Naive B cell (primary cell): ENCODE data around the gene RASL12. TPM values are rescaled to one million over a fixed set of nuclear protein-coding genes. Genes with fewer than 3 reads are reported as not detected.

Experiments
- ATAC-seq, 2 donors: fragments of 150-1000 bp; cut with Tn5 transposase; 2 replicates each; pipeline ENCODE4 v1.10.0; 2021; ENCODE audit warnings: low read depth in 2 of 2, mild to moderate bottlenecking in 2 of 2, moderate library complexity in 2 of 2
- DNase-seq: peaks from one replicate; pipeline ENCODE4 v3.0.0; 2022
- H3K27ac Mint-ChIP-seq, 6 donors: one replicate each; pipeline ENCODE4 v1.8.0; 2020 to 2022; ENCODE audit warnings: mild to moderate bottlenecking in 6 of 6, mixed read lengths in 6 of 6, moderate library complexity in 5 of 6, inconsistent platforms in 2 of 6
- H3K27me3 Mint-ChIP-seq, 3 donors: one replicate each; pipeline ENCODE4 v1.8.0; 2021 to 2022; ENCODE audit warnings: mixed read lengths in 3 of 3, mild to moderate bottlenecking in 1 of 3
- H3K36me3 Mint-ChIP-seq, 2 donors: one replicate each; pipeline ENCODE4 v1.8.0; 2020 to 2022; ENCODE audit warnings: mixed read lengths in 2 of 2, inconsistent platforms in 1 of 2, mild to moderate bottlenecking in 1 of 2
- H3K4me1 Mint-ChIP-seq, 3 donors: one replicate each; pipeline ENCODE4 v1.8.0; 2020 to 2022; ENCODE audit warnings: mixed read lengths in 3 of 3, inconsistent platforms in 1 of 3, mild to moderate bottlenecking in 1 of 3, moderate library complexity in 1 of 3
- H3K4me3 Mint-ChIP-seq, 8 donors: one replicate each; pipeline ENCODE4 v1.8.0; 2020 to 2022; ENCODE audit warnings: mild to moderate bottlenecking in 8 of 8, mixed read lengths in 8 of 8, moderate library complexity in 8 of 8, inconsistent platforms in 2 of 8
- H3K9me3 Mint-ChIP-seq, 7 donors: one replicate each; pipeline ENCODE4 v1.8.0; 2020 to 2022; ENCODE audit warnings: mixed read lengths in 7 of 7, mild to moderate bottlenecking in 5 of 7, inconsistent platforms in 2 of 7, moderate library complexity in 1 of 7
- polyA plus RNA-seq, 6 donors: library from polyadenylated mRNA; unstranded; fragments of 300-500 nt; fragmentation: Illumina TruSeq; gene quantifications; one replicate each; pipeline ENCODE4 v1.2.3, GENCODE V29; 2021; ENCODE audit warnings: low read depth in 6 of 6

The RASL12 gene
- polyA plus RNA-seq, 6 donors from 2014 or later = not detected

GRCh38 chr15:65004993-65005392 is 62.8 kb downstream of the RASL12 start:
- H3K4me3 Mint-ChIP-seq = no peak overlapping the region
- no peaks in the 10 kb centered on the region for H3K27me3 Mint-ChIP-seq
- H3K4me1 Mint-ChIP-seq = peaks cover 2 to 7% (median 5%) of the 10 kb centered on the region in 3 donors
- no peaks in the 10 kb centered on the region for H3K36me3 Mint-ChIP-seq
- no peak for DNase-seq
- no peak overlapping the region for H3K27ac Mint-ChIP-seq
- no peaks in the 10 kb centered on the region for H3K9me3 Mint-ChIP-seq
- no peak for ATAC-seq

Other genes starting within 250 kb of the RASL12 start
- gene PIF1, start 242.3 kb downstream of the RASL12 start, polyA plus RNA-seq = under 1 TPM in 3 of 6 donors, not detected in 3; 0.24 to 0.62 (median 0.45) TPM
- gene PLEKHO2, start 226.1 kb downstream of the RASL12 start, polyA plus RNA-seq = 10 to 100 TPM in 5 of 6 donors, 1 to 10 TPM in 1; 9.7 to 20.7 (median 14.4) TPM
- 1 to 10 TPM in 3 of 6 donors, under 1 TPM in 2, not detected in 1; 0.14 to 3.3 (median 1.3) TPM for gene ANKDD1A, start 156.1 kb downstream of the RASL12 start, polyA plus RNA-seq
- 100 to 1,000 TPM; 190 to 258 (median 205) TPM for gene SPG21, start 78.1 kb downstream of the RASL12 start, polyA plus RNA-seq
- 10 to 100 TPM; 16.3 to 25.2 (median 19.5) TPM for gene MTFMT, start 38.4 kb downstream of the RASL12 start, polyA plus RNA-seq
- not detected for gene SLC51B, start 22.6 kb downstream of the RASL12 start, polyA plus RNA-seq
- gene KBTBD13, start 8.8 kb upstream of the RASL12 start, polyA plus RNA-seq = not detected
- under 1 TPM in 4 of 6 donors, not detected in 2; 0.04 to 0.52 (median 0.24) TPM for gene UBAP1L, start 47.2 kb upstream of the RASL12 start, polyA plus RNA-seq
- 10 to 100 TPM in 5 of 6 donors, 1 to 10 TPM in 1; 7.7 to 20.7 (median 14.5) TPM for gene PDCD7, start 65.8 kb upstream of the RASL12 start, polyA plus RNA-seq
- gene CLPX, start 117.4 kb upstream of the RASL12 start, polyA plus RNA-seq = 10 to 100 TPM; 21.1 to 33.5 (median 29.6) TPM
- gene CILP, start 143.5 kb upstream of the RASL12 start, polyA plus RNA-seq = not detected
- 10 to 100 TPM; 18.6 to 32.9 (median 27.6) TPM for gene PARP16, start 218.9 kb upstream of the RASL12 start, polyA plus RNA-seq
- gene RNU5A-1, start 228.1 kb upstream of the RASL12 start, polyA plus RNA-seq = not detected
- not detected for gene RNU5B-1, start 236.7 kb upstream of the RASL12 start, polyA plus RNA-seq